Right renal cortex interstitium (tissue), 3 donors: ENCODE measurements around the gene INO80D. TPM values are rescaled to one million over a fixed set of nuclear protein-coding genes. Genes with fewer than 3 reads are reported as not detected.
A peak's percentile ranks its signal among the peaks of the same experiment; 100 is the strongest.
"Not testable (repeated sequence)": the region's sequence is repeated elsewhere in the genome, so short reads cannot be mapped to it uniquely, and the experiment has no call there.

ENCODE experiments used
- DNase-seq, 3 donors: peaks; one replicate each; pipeline ENCODE4 v3.0.0-alpha.2; 2013; ENCODE audit warnings: low read depth in 3 of 3, low spot score in 2 of 3
- polyA plus RNA-seq, 3 donors: library from polyadenylated mRNA; unstranded; fragments of 120-200 nt; gene quantifications; one replicate each; pipeline ENCODE4 v1.2.1, GENCODE V29; 2013; ENCODE audit not compliant: insufficient read length in 3 of 3

INO80D gene
- polyA plus RNA-seq, 3 donors: 9.0 to 10.0 (median 9.1) TPM

DNA sequence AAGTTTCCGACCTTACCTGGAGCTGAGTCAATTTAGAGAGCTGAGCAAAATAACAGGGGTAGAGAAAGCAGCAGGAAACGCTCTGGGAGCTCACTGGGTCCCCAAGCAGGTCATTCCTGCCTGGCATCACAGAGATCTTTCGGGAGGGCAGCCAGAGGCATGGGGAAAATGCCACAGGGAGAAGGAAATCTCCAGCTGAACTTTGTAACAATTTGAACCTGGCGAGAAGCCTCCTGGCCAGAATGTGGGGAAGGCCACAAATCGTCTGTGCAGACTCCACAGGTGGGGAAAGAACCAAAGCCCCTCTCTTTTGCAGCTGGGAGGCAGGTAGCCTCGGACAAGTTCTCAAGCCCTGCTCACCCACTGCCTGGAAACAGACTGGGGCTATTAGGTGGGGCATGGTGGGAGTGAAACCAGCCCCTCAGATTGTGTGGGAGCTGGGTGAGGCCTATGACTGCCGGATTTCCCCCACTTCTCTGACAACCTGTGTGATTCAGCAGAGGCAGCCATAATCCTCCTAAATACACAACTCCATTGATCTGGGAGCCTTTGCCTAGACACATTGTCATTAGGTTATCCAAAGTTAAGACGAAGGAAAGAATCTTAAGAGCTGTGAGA, 53.9 kb downstream of the INO80D start:
- no peak for DNase-seq

DNA sequence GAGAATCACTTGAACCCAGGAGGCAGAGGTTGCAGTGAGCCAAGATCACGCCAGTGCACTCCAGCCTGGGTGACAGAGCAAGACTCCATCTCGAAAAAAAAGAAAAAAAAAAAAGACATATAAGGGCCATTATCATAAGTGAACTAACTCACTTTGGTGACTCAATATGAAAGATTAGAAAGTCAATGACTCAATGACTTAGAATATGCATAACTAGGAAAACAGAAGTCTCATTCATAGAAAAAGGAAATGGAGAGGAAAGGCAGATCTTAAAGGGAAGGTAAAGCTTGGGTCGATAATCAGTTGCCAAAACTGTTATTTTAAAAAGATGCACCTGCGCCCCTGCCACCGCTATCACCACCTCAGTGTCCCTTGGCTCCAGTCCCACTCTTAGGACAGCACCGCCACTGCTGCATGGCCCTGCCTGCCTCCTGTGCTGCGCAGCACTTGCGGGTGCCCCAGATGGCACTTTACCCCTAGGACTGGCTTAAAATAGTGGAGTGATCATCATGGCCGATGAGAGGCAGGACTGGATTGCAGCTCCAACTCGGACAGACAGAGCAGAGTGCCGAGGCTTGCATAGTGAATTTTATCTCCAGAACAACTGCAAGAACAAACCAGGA, 54.7 kb downstream of the INO80D start:
- DNase-seq: no peak

DNA sequence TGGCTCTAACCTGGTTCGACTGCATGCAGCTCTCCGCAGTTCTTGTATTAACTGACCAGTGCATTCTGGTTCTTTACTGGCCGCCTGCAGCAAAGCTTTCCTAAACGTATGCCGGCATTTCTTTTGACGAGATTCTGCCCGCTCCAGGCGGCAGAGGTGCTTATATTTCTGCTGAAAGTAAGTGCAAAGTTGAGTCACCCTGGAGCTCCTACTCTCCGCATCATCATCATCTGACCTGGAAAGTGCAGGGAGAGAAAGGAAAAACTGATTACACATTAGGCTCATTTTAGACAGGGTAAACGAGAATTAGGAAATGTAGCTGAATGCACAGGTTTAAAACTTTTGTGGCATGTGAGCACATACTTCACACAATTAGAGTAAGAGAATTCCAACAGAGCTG, 57.9 kb downstream of the INO80D start:
- no peak for DNase-seq

DNA sequence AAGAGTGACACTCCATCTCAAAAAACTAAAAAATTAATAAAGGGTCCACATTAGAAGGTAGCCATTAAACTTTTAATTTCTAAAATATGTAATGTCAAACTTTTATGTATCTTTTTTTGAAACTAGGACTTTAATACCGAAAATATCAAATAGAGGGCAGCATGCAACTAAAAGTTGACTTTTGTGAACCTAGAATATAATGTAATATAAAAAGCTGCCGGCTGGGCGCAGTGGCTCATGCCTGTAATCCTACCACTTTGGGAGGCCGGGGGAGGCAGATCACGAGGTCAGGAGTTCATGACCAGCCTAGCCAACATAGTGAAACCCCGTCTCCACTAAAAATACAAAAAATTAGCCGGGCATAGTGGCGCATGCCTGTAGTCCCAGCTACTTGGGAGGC, 62.8 kb downstream of the INO80D start:
- no peak for DNase-seq

DNA sequence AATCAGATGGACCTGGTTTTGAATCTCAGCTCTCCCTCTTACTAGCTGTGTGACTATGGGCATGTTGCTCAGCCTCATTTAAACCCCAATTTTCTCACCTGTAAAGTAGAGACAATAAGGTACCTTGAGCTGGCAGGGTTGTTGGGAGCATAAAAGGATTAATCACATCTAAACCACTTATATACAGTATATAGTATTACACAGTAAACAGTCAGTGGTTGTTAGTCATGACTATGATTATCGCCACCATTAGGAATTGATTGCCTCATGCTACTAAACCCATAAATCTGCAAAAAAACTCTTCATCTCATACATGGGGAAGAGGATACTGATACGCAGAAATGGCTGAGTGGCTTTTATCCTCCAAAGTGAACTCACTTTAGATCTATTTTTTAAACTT, 65.8 kb downstream of the INO80D start:
- DNase-seq: no peak

DNA sequence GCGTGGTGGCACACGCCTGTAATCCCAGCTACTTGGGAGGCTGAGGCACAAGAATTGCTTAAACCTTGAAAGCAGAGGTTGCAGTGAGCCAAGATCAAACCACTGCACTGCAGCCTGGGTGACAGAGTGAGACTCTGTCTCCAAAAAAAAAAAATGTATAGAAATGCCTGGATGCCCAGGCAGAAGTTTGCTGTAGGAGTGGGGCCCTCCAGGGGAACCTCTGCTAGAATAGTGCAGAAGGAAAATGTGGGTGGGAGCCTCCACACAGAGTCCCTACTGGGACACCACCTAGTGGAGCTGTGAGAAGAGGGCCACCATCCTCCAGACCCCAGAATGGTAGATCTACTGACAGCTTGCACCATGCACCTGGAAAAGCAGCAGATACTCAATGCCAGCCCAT, 70.2 kb downstream of the INO80D start:
- not testable (repeated sequence) for DNase-seq

DNA sequence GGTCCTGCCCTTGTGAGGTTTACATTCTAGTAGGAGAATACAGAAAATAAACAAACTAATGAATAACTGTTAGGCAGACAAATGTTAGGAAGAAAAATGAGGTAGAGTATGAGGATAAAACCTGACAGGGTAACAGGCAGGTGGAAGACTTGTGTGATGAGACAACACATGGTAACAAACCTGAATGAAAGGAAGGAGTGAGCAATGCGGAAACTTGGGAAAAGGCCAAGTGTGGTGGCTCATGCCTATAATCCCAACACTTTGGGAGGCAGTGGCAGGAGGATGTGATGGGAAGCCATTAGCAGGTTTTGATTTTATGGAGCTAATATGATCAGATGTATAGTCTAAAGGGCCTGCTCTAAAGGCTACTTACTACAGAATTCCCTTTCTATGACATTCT, 74.2 kb downstream of the INO80D start:
- DNase-seq: no peak

DNA sequence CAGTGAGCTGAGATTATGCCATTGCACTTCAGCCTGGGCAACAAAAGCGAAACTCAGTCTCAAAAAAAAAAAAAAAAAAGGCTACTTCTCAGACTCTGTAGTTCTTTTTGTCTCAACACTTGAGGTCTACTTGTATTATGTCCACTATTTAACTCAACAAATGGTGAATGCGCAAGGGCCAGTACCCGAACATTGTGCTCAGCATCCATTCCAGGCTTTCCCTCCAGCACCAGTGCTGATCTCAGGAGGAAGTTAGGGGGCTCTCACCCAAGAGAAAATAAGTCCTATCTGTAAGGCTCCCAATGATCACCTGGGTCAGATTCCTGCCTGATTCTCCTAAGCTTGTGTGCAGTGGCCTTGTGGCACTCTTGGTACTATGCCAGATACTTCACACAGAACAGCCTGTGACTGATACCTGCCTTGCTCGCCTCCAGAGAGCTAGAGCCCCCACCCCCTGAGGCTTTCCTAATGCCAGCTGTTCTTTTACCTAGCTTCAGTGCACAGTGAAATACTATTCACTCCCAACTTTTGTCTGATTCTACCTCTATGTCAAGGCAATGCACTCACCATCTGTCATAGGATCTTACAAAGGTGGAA, 74.9 kb downstream of the INO80D start:
- no peak for DNase-seq

DNA sequence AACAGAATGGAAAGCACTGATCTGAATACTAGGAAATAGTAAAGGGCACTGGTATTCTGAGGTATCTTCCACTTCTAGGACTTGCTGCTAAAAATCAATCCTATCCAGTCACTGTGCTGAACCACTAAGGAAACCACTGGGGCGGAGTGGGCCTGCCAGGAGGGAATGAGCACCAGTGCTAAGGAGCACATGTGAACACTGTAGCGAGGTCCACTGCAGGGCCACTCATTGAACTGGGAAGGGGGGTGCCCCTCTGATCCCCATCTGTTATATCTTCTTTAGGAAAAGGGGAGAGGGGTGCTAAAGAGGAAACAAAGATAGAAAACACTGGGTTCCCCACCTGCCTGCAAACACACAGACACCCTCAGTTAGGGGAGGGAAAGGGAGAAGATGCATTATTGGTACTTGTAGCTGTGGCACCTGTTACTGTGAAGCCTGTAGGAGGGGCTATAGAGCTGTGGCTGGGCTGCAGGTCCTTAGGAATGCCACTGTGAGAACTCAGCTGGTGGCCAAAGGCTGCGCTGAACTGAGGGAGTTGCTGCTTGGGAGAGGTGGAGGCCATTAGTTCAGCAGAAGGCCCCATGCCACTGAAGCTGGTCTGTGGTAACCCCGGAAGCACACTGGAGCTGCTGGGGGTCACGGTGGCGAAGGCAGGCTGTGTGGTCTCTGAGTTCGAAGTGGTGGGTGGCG, 81.8 kb downstream of the INO80D start:
- no peak for DNase-seq

DNA sequence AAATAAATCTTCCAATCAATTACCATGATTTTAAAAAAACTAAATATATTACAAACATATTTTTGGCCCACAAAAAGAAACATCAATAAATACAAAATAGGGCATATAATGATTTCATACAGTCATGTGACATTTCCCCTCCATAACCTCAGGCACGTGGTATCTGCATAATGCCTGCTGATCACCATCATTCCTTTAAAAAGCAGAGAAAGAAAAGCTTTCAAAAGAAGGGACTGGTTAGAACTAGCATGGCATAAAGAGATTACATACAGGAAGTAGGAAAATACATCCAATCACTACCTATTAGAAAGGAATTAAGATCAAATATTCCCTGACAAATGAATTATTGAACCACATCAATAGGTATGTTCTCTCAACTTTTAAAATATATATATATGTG, 83.5 kb downstream of the INO80D start:
- DNase-seq: no peak

DNA sequence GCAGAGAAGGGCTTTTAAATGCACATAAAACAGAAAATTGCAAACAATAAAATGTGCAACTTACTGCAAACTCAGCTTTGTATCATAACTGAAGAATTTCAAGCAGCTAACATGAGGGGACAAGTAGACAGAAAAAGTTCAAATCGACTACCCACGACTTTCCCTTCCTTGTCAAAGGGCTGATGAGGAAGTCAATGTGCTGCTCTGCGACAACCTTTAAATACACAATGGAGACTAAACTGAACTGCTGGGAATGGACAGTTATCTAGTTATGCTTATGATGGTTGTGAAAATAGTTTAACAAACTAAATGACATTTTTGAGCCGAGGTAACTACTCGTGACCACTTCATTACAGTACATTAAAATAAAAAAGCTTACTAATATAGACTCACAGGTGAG, 84.1 kb downstream of the INO80D start:
- DNase-seq: no peak

DNA sequence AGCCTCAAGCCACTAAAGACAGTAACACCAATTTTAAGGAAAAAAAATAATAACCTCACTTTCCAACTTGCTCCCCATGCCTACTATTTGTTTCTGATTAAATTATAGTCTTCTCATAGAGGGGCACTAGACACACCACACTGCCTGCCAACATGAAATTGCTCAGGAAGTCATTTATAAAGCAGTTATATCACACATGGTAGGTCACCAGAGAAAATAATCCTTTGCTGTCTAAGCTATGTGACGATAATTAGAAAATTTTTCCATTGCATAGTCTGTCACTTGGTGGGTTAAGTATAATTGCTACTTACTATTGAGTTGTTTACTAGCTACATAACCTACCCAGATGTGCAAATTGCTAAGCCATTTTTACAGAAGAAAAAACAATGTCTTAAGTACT, 85.2 kb downstream of the INO80D start:
- DNase-seq: no peak

DNA sequence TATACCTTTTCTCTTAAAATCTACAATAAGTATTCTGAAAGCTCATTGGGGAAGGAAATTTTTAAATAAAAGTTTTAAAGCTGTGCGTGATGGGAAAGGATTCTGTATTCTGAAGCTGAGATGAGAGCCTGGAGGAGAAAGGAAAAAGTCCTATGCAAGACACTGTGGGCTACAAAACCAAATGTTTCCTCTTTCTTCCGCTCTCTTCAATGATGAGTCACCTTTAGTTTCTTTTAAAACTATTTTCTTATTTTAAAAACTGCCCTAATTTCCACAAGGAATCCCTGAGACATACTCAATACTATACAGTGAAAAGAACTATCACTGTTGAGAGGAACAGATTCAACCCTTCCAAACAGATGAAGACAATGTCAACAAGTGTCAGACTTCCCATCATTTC, 87.4 kb downstream of the INO80D start:
- no peak for DNase-seq

DNA sequence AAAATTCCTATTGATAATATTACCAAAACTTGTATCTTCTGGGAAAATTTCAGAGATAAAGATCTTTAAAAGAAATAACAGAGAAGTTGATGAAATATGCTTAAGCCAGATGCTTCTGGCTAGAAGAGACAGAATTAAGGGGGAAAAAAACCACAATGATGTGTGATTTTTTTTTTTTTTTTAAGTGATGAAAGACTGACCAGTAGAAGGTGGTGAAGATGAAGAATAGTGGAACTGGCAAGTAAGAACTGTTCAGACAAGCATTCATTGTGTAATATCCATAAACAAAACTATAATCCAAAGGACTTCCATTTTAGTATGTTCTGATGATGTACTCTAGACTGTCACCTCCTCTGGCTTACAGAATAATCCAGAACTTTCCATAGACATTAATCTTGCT, 89.8 kb downstream of the INO80D start:
- no peak for DNase-seq

DNA sequence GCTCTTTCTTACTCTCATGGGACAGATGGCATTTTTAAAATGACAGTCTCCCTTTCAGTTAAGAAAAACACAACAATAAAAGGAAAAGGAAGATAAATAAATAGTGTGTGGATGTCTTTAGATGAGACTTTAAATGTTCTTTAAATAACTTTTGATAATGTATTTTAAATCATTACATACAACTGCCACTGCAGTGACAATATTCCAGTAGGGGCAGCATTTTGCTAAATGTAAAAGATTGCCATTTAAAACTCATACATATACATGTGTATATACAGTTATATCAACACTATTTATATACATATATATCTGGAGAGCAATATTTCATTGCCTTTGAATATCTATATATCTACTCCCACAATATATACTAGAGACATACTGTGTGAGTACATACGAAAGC, 90.7 kb downstream of the INO80D start:
- no peak for DNase-seq

DNA sequence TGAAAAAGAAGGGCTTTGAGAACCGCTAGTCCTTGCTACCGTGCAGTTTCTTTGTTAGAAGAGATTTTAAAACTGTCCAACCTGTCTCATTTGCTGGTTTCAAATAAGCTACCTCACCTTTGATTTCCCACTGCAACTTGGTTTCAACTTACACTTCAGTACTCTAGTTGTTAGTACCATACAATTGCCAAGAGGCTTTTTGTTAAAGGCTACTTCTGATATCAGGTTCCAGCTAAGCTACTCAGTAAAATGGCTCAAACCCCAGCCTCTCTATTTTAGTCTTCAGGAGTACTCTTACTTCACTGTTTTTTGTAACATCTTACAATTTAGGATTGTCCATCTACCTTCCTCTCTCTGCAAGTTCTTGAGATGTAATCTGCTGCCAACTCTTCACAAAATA, 91.6 kb downstream of the INO80D start:
- no peak for DNase-seq

DNA sequence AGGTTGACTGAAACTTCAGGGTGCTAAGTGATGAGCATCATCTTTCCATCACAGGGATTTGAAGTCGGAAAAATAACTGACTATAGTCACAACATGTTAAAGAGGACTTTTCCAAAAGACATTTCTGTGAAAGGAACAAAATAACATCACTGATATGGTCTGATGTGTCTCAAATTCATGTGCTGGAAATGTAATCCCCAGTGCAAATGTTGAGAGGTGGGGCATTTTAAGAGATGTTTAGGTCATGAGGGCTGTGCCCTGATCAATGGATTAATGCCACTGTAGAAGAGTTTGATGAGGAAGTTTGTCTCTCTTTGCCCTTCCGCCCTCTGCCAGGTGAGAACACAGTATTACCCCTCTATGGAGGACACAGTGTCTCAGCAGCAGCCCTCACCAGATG, 95.9 kb downstream of the INO80D start:
- no peak for DNase-seq

DNA sequence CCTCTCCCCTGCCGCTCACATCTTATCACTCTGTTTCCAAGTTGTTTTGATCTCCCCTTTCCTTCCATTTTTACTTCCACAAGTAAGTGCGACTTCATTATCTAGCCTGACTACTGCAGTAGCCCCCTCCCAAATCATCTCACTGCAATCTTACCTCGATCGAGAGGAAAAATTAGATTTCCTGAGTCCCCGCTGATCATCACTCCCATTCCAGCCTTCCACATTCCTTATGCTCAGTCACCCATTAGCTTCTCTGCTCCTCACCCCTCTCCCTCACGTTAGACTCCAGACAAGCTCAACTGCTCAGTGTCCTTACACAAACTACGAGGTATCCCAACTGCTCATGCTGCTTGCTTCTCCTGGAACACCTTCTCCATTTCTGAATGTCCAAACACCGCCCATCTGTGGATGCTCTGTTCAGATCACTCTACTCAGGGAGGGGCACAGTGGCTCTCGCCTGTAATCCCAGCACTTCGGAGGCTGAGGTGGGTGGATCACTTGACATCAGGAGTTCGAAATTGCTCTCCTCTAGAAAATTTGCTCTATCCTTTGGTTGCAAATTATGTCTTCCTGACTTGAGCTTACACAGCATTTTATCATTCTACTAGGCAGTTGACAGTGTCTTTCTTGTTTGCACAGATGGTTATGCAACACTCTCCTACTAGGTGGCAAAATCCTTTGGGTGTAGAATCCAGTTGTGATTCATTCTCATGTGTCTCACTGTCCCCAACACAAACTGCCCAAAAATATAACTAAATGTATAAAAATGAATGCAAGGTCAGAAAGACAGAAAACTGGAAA, 96.5 kb downstream of the INO80D start:
- DNase-seq: peak in 1 of 3 donors; percentile 41

DNA sequence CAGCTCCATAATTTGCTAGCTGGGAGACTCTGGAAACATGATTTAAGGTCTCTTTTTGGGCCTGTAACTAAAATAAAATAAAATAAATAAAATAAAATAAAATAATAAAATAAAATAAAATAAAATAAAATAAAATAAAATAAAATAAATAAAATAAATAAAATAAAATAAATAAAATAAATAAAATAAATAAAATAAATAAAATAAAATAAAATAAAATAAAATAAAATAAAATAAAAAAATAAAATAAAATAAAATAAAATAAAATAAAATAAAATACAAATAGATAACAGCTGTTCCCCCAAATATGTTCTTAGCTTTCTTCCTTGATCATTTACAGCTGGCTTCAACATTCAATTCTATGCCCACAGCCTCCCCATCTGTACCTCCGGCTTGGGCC, 97.3 kb downstream of the INO80D start:
- not testable (repeated sequence) for DNase-seq

DNA sequence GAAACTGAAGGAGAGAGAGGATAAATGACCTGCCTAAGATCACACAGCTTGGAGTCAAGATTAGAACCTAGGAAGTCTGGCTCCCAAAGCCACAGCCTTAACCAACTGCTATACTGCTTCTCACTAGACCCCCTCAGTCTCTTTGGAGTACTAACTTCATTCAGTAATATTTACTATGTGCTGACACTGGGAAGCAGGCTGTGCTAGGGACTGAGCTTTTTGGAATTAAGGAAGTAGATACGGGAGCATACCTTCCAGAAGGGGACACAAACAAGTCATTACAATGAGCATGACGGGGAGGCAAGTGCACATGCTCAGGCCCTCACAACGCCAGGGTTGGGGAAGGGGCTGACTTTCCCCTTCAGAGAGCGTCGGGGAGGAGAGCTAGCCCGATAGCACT, 97.7 kb downstream of the INO80D start:
- no peak for DNase-seq

DNA sequence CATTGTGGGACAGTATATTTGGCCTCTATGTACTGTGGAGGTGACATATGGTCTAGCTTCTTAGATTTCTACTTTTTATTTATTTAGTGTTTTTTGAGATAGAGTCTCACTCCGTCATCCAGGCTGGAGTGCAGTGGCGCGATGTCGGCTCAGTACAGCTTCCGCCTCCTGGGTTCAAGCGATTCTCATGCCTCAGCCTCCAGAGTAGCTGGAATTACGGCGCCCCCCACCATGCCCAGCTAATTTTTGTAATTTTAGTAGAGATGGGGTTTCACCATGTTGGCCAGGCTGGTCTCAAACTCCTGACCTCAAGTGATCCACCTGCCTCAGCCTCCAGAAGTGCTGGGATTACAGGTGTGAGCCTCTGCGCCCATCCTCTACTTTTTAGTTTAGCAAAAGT, 99.6 kb downstream of the INO80D start:
- not testable (repeated sequence) for DNase-seq
